ENCODE results near the gene CHAT.

GRCh38 chr10:49578392-49578791, 35.4 kb upstream of the CHAT start:
- TF ChIP-seq POLR2AphosphoS5 (IDR thresholded peaks at IDR 0.05), result no peak
- no peak for TF ChIP-seq CTCF (IDR thresholded peaks at IDR 0.05 in 8 of 11, conservative IDR thresholded peaks at IDR 0.05 in 3 of 11)

All from spleen (tissue), 7 donors.